Stimulated activated CD4-positive, alpha-beta T cell treated with anti-CD3 and anti-CD28 coated beads, Interleukin-15, amount 100 ng/mL, for 1 hour (primary cell): ENCODE results near the gene PKHD1.

Experiments
- DNase-seq, 2 donors: peaks; one replicate each; pipeline ENCODE4 v3.0.0-alpha.2; 2020; ENCODE audit warnings: low read depth in 1 of 2, low spot score in 1 of 2

The PKHD1 gene, protein sequence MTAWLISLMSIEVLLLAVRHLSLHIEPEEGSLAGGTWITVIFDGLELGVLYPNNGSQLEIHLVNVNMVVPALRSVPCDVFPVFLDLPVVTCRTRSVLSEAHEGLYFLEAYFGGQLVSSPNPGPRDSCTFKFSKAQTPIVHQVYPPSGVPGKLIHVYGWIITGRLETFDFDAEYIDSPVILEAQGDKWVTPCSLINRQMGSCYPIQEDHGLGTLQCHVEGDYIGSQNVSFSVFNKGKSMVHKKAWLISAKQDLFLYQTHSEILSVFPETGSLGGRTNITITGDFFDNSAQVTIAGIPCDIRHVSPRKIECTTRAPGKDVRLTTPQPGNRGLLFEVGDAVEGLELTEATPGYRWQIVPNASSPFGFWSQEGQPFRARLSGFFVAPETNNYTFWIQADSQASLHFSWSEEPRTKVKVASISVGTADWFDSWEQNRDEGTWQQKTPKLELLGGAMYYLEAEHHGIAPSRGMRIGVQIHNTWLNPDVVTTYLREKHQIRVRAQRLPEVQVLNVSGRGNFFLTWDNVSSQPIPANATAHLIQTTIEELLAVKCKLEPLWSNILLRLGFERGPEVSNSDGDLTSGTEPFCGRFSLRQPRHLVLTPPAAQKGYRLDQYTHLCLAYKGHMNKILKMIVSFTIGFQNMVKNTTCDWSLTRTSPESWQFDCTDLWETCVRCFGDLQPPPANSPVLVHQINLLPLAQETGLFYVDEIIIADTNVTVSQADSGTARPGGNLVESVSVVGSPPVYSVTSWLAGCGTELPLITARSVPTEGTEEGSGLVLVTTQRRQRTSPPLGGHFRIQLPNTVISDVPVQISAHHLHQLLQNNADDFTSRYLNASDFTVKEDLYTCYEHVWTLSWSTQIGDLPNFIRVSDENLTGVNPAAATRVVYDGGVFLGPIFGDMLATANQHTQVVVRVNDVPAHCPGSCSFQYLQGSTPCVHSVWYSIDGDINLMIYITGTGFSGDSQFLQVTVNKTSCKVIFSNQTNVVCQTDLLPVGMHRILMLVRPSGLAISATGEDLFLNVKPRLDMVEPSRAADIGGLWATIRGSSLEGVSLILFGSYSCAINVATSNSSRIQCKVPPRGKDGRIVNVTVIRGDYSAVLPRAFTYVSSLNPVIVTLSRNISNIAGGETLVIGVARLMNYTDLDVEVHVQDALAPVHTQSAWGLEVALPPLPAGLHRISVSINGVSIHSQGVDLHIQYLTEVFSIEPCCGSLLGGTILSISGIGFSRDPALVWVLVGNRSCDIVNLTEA (N-terminal part only)

DNA sequence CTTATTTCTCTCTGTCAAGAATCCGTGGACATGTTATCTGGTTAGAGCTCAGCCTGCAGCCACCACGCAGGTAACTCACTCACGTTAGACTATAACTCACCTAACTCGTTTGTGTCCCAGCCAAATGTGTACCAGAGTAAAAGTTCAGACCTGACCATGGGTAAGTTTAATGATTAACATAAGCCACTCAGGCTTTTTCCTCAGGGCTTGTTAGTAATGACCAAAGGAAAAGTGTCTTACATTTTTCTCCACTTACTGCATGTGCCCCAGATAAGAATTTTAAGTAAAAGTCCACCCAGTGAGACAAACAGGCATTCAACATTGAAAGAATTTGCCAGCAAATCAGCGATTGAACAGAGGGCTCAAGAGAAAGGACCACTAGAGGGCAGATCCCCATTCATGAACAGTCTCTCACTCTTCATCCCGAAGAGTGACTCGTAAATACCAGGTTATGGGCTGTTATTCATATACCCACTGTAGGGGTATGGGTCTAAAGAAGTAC is at the start of gene PKHD1:
Gene PKHD1, minus strand, starts transcription at position 116 of the 502 bp plus-strand sequence. CDS start 2,680 bp downstream, outside the sequence.
- DNase-seq = no peak

DNA sequence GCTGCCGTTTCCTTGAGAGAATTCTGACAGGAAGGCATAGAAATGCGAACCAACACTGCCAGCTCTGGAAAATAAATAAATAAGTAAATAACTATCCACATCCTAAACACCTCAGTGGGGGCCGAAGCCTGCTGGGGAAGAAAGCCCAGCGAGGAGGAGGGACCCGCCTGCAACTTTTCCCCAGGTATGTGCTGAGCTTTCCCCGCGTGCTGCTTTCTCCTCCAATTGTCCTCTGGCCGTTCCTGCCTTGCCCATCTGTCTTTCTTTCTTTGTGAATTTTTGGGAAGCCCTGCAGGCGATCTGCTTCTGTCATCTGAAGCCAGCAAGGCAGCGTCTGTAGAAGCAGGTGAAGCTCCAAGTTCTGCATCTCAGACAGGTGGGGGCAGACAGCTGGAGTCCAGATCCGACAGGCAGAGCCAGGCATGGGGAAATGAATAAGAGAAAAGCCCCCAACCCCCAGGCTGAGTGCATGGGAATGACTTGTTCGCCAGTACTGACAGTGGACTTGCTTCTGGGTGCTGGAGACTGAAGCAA is 49.6 kb upstream of the PKHD1 start:
- no peak for DNase-seq

DNA sequence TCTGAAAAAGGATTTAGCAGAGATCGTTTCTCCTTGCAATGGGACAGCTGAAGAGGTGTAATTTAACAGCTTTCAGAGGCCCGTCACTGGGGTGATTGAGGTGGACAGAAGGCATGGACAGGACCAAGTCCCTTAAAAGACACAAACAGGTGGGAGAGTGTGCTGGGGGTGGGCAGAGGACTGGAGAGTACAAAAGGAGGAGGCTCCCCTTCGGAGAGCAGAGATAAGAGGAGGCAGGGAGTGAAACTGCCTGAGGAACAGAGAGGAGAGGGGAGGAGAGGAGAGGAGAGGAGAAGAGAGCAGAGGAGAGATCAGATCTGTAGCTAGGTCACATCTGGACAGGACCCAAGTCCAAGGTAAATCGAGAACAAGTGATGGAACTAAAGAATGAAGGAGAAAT is 48.6 kb upstream of the PKHD1 start:
- DNase-seq = no peak

DNA sequence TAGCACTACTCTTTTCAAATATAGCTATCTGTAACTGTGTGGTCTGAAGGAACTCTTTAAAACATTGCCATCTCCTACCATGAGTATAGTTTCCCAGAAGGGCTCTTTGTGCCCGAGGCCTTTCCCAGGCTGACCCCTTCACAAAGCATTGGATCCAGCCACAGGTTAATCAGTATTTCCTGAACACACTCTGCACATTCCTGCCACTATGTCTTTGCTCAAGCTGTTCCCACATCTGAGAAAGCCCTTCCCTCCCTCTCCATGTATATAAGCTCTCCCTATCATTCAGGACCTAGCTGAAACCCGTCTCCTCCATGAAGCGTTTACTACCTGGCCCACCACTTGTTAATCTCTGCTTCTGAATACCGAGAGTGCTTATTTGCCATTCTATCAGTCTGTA is 47.8 kb upstream of the PKHD1 start:
- DNase-seq = no peak

GRCh38 chr6:52134011-52134410 is 46.6 kb upstream of the PKHD1 start:
- no peak for DNase-seq

GRCh38 chr6:52133324-52133723 is 45.9 kb upstream of the PKHD1 start:
- DNase-seq = no peak

DNA sequence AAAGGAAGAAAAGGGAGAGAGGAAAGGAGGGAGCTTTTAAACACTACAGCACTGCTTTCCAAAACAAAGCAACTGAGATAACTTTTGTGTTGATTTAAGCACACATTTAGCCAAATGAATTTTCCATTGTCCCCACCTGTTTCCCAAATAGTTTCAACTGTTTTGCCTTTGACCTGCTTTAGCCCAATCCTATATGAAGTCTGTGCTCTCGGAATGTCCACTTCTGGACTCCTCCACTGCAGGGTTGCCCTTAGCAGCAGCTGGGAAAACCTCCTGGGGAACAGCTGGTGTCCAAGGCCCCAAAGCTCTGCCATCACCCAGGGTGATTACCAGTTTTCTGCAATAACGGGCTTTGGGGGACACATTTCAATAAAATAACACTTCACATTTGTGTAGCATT is 44.9 kb upstream of the PKHD1 start:
- DNase-seq = no peak

GRCh38 chr6:52130440-52130839 is 43.0 kb upstream of the PKHD1 start:
- DNase-seq = no peak

- DNase-seq = no peak
Observed at GRCh38 chr6:52127957-52128356, 40.5 kb upstream of the PKHD1 start.

GRCh38 chr6:52126231-52126630 is 38.8 kb upstream of the PKHD1 start:
- DNase-seq = no peak

DNA sequence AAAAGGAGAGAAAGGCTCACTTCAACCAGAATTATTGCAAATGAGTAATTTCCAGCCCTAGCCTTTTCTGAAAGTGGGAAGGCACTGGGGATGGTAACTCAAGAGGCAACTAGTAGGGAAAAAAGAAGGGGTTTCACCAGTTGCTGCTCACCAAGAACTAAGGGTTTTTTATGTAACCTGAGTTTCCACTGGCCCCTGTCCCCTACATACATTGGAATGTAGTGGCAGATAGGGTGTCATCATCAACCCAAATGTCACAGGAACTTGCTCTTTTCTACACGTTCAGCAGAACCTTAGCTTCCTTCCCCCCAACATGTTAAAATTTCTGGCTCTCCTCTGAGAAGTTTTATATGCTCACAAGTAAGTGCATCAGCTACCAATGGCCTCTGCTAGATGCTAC is 38.2 kb upstream of the PKHD1 start:
- no peak for DNase-seq

- DNase-seq = no peak
Observed at GRCh38 chr6:52125139-52125538, 37.7 kb upstream of the PKHD1 start.

DNA sequence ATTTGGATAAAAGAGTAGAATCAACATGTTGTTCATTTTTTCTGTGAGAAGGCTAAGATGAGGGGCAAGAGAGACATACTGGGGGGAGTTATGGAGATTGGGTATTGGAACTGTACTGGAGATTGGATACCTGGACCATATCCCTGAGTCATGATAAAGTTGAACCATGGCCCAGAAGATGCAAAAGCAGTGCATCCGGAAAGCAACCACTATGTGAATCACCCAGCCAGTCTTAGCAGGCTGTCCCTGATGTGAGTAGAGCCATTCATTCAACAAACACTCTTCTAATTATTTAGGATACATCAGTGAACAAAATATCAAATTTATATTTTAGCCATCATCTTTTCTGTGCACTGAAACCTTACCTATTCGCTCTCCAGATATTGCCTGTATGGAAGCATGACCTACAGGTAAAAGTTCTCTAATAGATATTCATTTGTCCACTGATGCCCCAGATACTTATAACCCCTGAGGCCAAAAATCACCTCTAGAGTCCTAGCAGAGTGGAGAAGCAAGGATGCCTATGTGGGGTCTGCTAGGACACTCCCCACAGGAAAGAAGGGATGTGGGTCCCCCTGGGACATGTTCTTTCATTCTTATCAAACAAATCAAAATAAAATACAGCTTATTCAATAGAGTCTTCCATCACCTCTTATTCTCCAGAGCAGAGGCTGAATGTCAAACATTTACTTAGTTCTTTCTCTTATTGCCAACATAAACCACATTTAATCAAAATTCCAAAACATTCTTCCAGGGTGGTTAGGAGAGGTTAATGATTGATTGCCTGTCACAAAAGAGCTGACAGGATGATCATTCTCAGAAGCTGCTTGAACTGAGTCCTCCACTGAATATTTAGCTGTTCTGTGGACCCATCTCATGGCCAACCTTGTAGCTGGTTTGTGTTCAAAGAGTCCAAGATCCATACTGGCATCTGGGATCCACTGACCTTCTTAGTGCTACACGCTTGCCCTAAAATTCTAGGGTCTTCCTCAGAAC is 37.0 kb upstream of the PKHD1 start:
- no peak for DNase-seq

DNA sequence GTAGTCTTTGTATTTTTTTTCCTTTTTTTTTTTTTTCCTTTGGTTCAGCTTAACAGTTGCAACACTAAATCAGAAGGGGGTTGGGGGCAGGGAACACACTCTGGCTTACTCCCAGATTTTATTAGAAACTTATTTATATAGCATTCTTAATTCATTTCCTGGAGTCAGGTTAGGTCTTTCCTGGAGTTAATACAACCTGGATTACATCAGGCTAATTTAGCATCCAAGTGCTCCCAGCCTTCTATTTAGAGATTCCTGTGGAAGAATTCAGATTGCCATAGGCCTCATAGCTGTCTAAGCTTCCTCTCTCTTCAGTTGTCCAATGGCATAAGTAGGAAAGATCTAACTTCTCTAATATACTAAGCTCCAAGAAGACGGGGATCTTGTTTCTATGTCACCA is 35.8 kb upstream of the PKHD1 start:
- DNase-seq = no peak

DNA sequence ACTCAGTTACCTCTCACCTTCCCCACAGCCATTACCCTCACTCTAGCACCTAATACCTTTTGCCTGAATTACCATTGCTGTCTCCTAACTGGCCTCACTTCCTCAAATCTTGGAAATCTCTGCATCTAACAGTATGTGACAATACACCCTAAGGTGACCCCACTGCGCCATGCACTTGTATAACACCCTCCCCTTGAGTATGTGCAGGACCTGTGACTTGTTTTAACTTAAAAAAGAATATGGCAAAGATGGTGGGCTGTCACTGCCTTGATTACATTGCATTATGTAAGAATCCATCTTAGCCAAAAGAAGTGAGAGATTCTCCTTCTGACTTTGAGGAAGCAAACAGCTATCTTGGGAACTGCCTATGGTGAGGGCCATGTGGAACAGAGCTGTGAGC is 29.9 kb upstream of the PKHD1 start:
- DNase-seq = no peak

DNA sequence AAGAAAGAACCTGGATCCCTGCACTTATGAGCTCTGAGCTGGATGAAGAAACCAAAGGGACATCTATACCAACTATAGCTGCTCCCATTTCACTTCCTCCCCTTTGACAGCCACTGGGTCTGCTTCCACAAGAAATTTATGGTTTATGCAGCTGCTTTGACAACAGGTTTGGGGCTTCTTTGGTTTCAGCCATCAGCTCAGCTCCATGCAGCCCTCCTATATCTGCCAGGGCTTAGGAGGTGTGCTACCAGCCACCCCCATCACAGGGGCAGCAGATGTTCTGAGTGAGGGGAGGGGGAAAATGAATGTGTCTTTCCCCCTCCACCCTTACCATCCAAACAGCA is 29.2 kb upstream of the PKHD1 start:
- DNase-seq = no peak

- no peak for DNase-seq
Observed at GRCh38 chr6:52115891-52116604, 28.6 kb upstream of the PKHD1 start.

DNA sequence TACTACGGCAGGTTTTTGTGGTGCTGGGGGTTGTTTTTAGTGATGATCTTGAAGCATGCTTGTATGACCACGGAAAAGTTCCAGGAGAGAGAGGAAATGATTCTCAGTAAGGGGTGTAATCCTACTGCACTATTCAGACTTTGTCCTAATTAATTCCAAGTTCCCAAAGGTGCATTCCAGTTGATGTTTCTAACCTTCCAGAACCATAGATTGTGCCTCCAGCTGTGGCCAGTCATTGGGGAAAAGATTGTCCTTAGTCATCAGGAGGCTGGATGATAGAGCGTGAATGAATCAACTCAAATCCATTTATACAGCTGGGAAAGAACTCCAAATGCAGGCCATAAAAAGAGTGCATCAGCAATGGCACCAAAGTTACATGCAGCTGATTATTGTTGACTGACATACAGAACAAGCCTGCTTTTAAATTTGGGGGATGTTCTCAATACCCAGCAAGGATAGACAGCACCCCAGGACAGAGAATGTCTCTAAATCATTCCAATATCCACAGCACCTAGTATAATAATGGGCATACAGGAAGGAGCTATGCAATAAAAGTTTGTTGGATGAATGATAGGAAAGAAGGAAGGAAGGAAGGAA is 27.8 kb upstream of the PKHD1 start:
- DNase-seq = no peak

GRCh38 chr6:52109171-52109571 is 21.8 kb upstream of the PKHD1 start:
- DNase-seq = no peak
